HUES48 (cell line): ENCODE measurements around the gene ITPR1.
A peak's percentile ranks its signal among the peaks of the same experiment; 100 is the strongest.

Source experiments
- H3K27ac ChIP-seq: one replicate; pipeline ENCODE4 v1.7.0; 2013; ENCODE audit warnings: low read depth, low read length, inconsistent platforms
- H3K27me3 ChIP-seq: 2 replicates; pipeline ENCODE4 v1.6.1; 2013; ENCODE audit warnings: mild to moderate bottlenecking, low read length; ENCODE audit not compliant: control insufficient read depth, insufficient read depth
- H3K36me3 ChIP-seq: 2 replicates; pipeline ENCODE4 v1.6.1; 2013; ENCODE audit warnings: low read length; ENCODE audit not compliant: control insufficient read depth, insufficient read depth
- H3K4me1 ChIP-seq: 2 replicates; pipeline ENCODE4 v1.6.1; 2013; ENCODE audit warnings: mild to moderate bottlenecking, low read length; ENCODE audit not compliant: control insufficient read depth, insufficient read depth
- H3K4me3 ChIP-seq: 2 replicates; pipeline ENCODE4 v1.5.1; 2013; ENCODE audit warnings: mild to moderate bottlenecking, low read depth, low read length
- H3K9ac ChIP-seq: 2 replicates; pipeline ENCODE4 v1.6.1; 2013; ENCODE audit warnings: mild to moderate bottlenecking, low read depth, low read length, moderate library complexity
- H3K9me3 ChIP-seq: 2 replicates; pipeline ENCODE4 v1.6.1; 2013; ENCODE audit warnings: low read length; ENCODE audit not compliant: control insufficient read depth, insufficient read depth

Gene ITPR1

GRCh38 chr3:4838621-4839022 is 345.5 kb downstream of the ITPR1 start:
- no peaks in the 10 kb centered on the region for H3K9me3 ChIP-seq
- H3K27me3 ChIP-seq = no peaks in the 10 kb centered on the region
- no peaks in the 10 kb centered on the region for H3K36me3 ChIP-seq
- H3K4me1 ChIP-seq = peaks cover 7% of the 10 kb centered on the region; the same call in 1 of the 2 replicates
- H3K4me3 ChIP-seq = no peak overlapping the region
- H3K9ac ChIP-seq = no peak overlapping the region
- no peak overlapping the region for H3K27ac ChIP-seq

DNA sequence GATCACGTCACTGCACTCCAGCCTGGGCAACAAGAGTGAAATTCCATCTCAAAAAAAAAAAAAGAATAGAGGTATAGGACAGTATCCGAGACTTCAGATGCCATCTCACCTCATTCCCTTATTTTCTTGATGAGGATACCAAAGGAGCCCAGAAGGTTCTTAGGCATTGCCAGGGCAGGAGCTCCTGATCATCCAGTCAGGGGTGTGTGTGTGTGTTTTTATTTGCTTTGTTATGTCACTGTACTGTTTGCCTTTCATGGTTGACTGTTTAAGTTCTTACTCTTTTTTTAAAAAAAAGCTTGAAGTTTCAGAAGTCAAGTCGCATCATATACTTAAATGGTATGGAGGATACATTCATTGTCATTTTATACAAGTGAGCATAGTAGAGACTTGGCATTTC is 346.1 kb downstream of the ITPR1 start:
- Histone ChIP-seq H3K27me3 (no peaks in the 10 kb centered on the region), H3K27ac (no peak overlapping the region), H3K9me3 (no peaks in the 10 kb centered on the region), H3K9ac (no peak overlapping the region), H3K36me3 (no peaks in the 10 kb centered on the region), H3K4me1 (peaks cover 7% of the 10 kb centered on the region; the same call in 1 of the 2 replicates), H3K4me3 (no peak overlapping the region)

DNA sequence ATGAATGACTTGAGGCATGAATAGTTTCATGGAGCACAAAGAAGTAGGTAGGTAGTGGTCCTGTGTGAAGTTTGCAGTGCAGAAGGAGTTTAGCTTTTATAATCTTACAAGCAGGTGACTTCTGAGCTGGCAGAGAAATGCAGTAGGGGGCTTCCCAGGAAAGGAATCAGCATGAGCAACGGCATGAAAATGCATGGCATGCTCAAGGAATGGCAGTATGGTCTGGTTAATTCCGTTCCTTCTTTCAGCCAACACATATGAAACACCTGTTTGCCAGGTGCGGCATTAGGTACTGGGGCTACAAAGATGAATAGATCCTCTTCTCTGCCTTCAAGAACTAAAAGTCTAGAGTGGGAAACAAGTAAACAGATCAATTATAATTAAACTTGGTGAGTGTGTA is 348.1 kb downstream of the ITPR1 start:
- Histone ChIP-seq H3K4me1 (peaks cover 7% of the 10 kb centered on the region; the same call in 1 of the 2 replicates), H3K27ac (peak overlapping the region; percentile 35), H3K27me3 (no peaks in the 10 kb centered on the region), H3K9me3 (no peaks in the 10 kb centered on the region), H3K36me3 (no peaks in the 10 kb centered on the region), H3K9ac (no peak overlapping the region), H3K4me3 (no peak overlapping the region)

DNA sequence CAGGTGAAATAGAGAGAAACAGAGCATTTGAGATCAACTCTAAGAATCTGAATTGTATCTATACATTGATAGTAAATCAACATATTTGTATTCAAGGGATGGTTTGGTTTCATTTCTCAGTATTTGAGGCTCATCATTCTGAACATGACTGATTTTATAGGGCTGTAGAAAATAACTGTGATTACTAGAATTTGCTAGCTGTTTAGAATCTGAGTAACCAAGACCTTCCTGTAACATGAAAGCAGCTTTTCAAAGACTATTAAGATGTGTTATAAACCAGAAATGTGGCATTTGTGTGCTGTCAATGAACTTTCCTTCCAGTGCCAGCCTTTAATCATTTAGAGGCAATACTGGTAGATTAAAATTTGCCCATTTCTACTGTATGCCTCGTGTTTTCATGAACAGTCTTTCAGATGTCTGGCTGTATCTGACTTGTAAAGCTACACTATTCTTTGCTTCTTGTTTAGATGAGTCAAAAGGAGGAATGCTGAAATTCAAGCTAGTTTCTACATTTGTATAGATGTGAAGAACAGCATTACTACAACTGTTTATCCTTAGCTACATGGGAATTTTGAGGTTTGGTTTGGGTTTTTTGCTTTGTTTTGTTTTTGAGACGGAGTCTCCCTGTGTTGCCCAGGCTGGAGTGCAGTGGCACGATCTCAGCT is 348.8 kb downstream of the ITPR1 start:
- Histone ChIP-seq H3K27me3 (no peaks in the 10 kb centered on the region), H3K9me3 (no peaks in the 10 kb centered on the region), H3K4me3 (no peak overlapping the region; the same call in 1 of the 2 replicates), H3K27ac (no peak overlapping the region), H3K4me1 (peaks cover 7% of the 10 kb centered on the region; the same call in 1 of the 2 replicates), H3K36me3 (no peaks in the 10 kb centered on the region), H3K9ac (no peak overlapping the region)

- no peaks in the 10 kb centered on the region for H3K9me3 ChIP-seq
- peaks cover 7% of the 10 kb centered on the region; the same call in 1 of the 2 replicates for H3K4me1 ChIP-seq
- no peak overlapping the region for H3K27ac ChIP-seq
- no peaks in the 10 kb centered on the region for H3K27me3 ChIP-seq
- H3K36me3 ChIP-seq = no peaks in the 10 kb centered on the region
- H3K9ac ChIP-seq = no peak overlapping the region
- no peak overlapping the region for H3K4me3 ChIP-seq
These were observed 350.5 kb downstream of the ITPR1 start for GRCh38 chr3:4843619-4844018.

- Histone ChIP-seq H3K4me1 (peaks cover 4% of the 10 kb centered on the region; the same call in 1 of the 2 replicates), H3K9ac (no peak overlapping the region), H3K4me3 (no peak overlapping the region)
These were observed 352.7 kb downstream of the ITPR1 start for GRCh38 chr3:4845882-4846281.

DNA sequence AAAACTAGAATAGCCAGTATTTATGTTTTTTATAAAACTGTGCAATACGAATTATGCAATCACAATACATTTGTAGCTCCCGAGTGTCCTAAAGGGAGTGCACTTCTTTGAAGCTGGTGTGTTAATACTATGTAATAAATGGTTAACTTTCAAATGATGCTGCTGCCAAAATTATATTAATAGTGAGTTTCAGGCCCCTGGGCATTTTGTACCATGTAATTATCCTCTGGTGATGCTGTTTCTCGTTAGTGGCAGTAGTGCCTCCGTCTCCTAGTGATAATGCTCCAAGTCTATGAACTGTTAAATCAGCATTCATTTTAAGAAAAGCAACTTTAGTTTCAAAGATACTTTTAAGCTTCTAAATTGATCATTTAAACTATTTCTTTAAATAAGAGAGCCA is 353.4 kb downstream of the ITPR1 start:
- Histone ChIP-seq H3K27me3 (no peaks in the 10 kb centered on the region), H3K36me3 (no peaks in the 10 kb centered on the region), H3K4me1 (peaks cover 4% of the 10 kb centered on the region; the same call in 1 of the 2 replicates), H3K9ac (no peak overlapping the region), H3K9me3 (no peaks in the 10 kb centered on the region), H3K27ac (no peak overlapping the region), H3K4me3 (no peak overlapping the region)

More at GRCh38 chr3:4845882-4846281, 352.7 kb downstream of the ITPR1 start:
- no peaks in the 10 kb centered on the region for H3K27me3 ChIP-seq
- H3K36me3 ChIP-seq = no peaks in the 10 kb centered on the region
- no peak overlapping the region for H3K27ac ChIP-seq
- H3K9me3 ChIP-seq = no peaks in the 10 kb centered on the region

DNA sequence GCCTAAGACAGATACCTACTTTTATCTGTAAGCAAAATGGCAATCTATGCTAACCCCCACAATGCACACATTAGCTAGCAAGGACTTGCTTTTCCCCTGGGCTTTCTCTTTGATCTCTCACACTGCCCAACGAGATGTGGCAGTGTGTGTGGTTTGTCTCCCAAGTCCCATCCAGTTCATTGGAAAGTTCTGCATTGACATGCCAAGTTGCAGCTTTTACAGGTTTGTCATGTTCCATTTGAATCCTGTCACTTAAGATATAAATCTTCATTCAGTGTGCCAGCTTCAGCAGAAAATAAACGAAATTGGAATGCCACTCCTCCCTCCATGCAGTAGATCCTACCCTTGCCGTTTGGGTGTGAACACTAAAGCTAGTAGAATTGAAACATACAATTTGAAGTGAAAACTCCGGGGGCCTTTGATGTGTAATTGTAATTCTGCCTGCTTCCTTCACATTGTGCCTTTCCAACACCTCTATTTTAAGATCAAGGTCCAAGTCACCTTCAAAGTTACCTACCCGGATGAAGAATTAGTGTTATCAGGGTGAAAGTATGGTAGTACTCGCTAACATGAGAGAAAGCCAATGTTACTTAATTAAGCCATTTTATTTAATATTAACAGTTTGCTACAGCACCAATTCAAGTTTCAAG is 355.2 kb downstream of the ITPR1 start:
- no peaks in the 10 kb centered on the region for H3K36me3 ChIP-seq
- H3K27me3 ChIP-seq = no peaks in the 10 kb centered on the region
- no peaks in the 10 kb centered on the region for H3K4me1 ChIP-seq
- no peak overlapping the region for H3K9ac ChIP-seq
- no peak overlapping the region for H3K27ac ChIP-seq
- H3K9me3 ChIP-seq = no peaks in the 10 kb centered on the region
- no peak overlapping the region for H3K4me3 ChIP-seq

DNA sequence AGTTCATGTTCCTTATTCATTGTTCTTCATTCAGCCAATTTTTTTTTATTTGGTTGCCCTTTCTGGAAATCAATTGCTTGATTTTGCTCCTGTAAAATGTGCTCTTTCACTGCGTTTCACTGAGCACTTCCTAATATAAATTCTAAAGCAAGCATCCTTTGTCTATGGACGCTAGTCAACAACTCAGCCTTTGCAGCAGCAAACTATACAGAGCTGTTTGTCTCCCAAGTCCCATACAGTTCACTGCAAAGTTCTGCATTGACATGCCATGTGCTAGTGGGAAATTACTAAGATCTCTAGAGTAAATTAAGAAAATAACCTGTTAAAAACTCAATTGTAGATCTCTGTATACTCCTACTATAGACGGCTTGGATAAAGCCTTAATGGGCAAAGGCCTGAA is 356.0 kb downstream of the ITPR1 start:
- H3K4me1 ChIP-seq = no peaks in the 10 kb centered on the region
- no peak overlapping the region for H3K9ac ChIP-seq
- no peaks in the 10 kb centered on the region for H3K27me3 ChIP-seq
- H3K9me3 ChIP-seq = no peaks in the 10 kb centered on the region
- no peak overlapping the region for H3K27ac ChIP-seq
- no peaks in the 10 kb centered on the region for H3K36me3 ChIP-seq
- no peak overlapping the region for H3K4me3 ChIP-seq

GRCh38 chr3:4849739-4850138 is 356.6 kb downstream of the ITPR1 start:
- Histone ChIP-seq H3K9ac (no peak overlapping the region), H3K4me1 (no peaks in the 10 kb centered on the region)

GRCh38 chr3:4850211-4850927 is 357.2 kb downstream of the ITPR1 start:
- Histone ChIP-seq H3K36me3 (no peaks in the 10 kb centered on the region), H3K27ac (no peak overlapping the region), H3K4me1 (no peaks in the 10 kb centered on the region)

More at GRCh38 chr3:4849739-4850138, 356.6 kb downstream of the ITPR1 start:
- no peak overlapping the region for H3K27ac ChIP-seq
- no peaks in the 10 kb centered on the region for H3K9me3 ChIP-seq
- no peak overlapping the region for H3K4me3 ChIP-seq
- H3K36me3 ChIP-seq = no peaks in the 10 kb centered on the region
- H3K27me3 ChIP-seq = no peaks in the 10 kb centered on the region

More at GRCh38 chr3:4850211-4850927, 357.2 kb downstream of the ITPR1 start:
- no peak overlapping the region for H3K4me3 ChIP-seq
- H3K9me3 ChIP-seq = no peaks in the 10 kb centered on the region
- no peaks in the 10 kb centered on the region for H3K27me3 ChIP-seq
- H3K9ac ChIP-seq = no peak overlapping the region
